Measurements from ENCODE around the gene PLLP. TPM values are rescaled to one million over a fixed set of nuclear protein-coding genes. Genes with fewer than 3 reads are reported as not detected.

PLLP gene
- polyA plus RNA-seq, 1 donor from 2014 or later, result not detected

- Histone ChIP-seq H3K36me3 (ENCODE audit: insufficient read depth, low read length) (no peaks in the 10 kb centered on the region), H4K20me1 (ENCODE audit: insufficient read depth) (no peaks in the 10 kb centered on the region), H3K9me3 (ENCODE audit: low read length) (no peaks in the 10 kb centered on the region), H3K9ac (ENCODE audit: low read length) (no peak overlapping the region), H3K79me2 (replicated peaks; ENCODE audit: insufficient read depth, low read length) (no peaks in the 10 kb centered on the region), H3K27ac (ENCODE audit: low read length) (no peak overlapping the region), H3K4me2 (ENCODE audit: low read length) (no peak overlapping the region), H2AFZ (ENCODE audit: low read depth, low read length) (no peak overlapping the region), H3K4me3 (ENCODE audit: low read length) (no peak overlapping the region), H3F3A (ENCODE audit: insufficient read depth, low read length, poor library complexity, severe bottlenecking) (no peaks in the 10 kb centered on the region), H3K27me3 (ENCODE audit: insufficient read depth, low read depth, low read length) (no peaks in the 10 kb centered on the region), H3K9me2 (ENCODE audit: insufficient read depth, low read length) (no peaks in the 10 kb centered on the region)
- TF ChIP-seq EP300 (conservative IDR thresholded peaks at IDR 0.05; ENCODE audit: poor library complexity, severe bottlenecking), result no peak
- no peak for TF ChIP-seq REST (IDR thresholded peaks at IDR 0.05; ENCODE audit: borderline replicate concordance)
- TF ChIP-seq EZH2 (IDR thresholded peaks at IDR 0.05; ENCODE audit: borderline replicate concordance, insufficient read depth, low read length, poor library complexity, severe bottlenecking), result no peak
- no peak for TF ChIP-seq TAF1 (IDR thresholded peaks at IDR 0.05; ENCODE audit: low read depth)
- TF ChIP-seq MXI1 (conservative IDR thresholded peaks at IDR 0.05; ENCODE audit: poor library complexity, severe bottlenecking), result no peak
- no peak for TF ChIP-seq SMC3 (conservative IDR thresholded peaks at IDR 0.05; ENCODE audit: poor library complexity)
- no peak for TF ChIP-seq POLR2AphosphoS5 (IDR thresholded peaks at IDR 0.05)
Measured at GRCh38 chr16:57264381-57264780, 20.1 kb downstream of the PLLP start.

DNA sequence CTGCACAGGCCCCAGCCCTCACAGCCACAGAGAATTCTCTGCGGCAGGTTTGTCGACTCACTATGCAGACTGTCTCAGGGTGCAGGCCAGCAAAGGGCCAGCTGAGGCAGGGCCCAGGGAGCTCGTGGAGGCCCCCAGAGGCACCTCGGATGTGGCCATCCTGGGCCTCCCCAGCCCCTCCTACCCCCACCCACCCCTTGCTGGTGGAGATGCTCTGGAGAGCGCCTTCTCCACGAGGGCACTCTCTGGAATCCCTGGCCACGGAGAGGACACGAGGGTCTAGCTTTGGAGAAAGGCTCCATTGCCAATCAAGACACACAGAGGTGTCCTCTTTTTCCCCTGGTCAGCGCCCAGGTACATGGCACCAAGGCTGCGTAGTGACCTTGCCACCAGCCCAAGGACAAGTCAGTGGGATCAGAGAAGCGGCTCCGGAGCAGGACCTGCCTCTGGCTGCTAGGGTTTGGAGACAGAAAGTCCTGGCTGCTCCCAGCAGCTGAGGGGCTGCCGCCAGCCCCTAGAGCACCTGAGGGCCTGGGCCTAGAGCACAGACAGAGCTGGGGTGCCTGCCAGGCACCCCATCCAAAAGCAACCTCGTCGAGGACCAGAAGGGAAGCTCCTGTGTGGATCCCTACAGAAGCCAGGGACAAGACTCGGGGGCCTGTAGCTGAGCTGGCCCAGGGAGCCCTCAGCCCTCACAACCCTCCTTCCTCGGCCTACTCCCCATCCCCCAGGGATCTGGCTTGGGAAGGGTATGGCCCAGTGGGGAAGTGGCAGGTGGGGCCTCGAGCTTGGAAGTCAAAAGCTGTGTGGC lies 20.7 kb downstream of the PLLP start:
- no peak overlapping the region for H3K27ac ChIP-seq (ENCODE audit: low read length)
- TF ChIP-seq SMC3 (conservative IDR thresholded peaks at IDR 0.05; ENCODE audit: poor library complexity), result no peak
- no peak overlapping the region for H3K9ac ChIP-seq (ENCODE audit: low read length)
- H3K4me3 ChIP-seq (ENCODE audit: low read length), result no peak overlapping the region
- H3K27me3 ChIP-seq (ENCODE audit: insufficient read depth, low read depth, low read length), result no peaks in the 10 kb centered on the region
- H3K4me2 ChIP-seq (ENCODE audit: low read length), result no peak overlapping the region
- no peaks in the 10 kb centered on the region for H3F3A ChIP-seq (ENCODE audit: insufficient read depth, low read length, poor library complexity, severe bottlenecking)
- H3K36me3 ChIP-seq (ENCODE audit: insufficient read depth, low read length), result no peaks in the 10 kb centered on the region
- no peaks in the 10 kb centered on the region for H3K9me3 ChIP-seq (ENCODE audit: low read length)
- H4K20me1 ChIP-seq (ENCODE audit: insufficient read depth), result no peaks in the 10 kb centered on the region
- H3K79me2 ChIP-seq (replicated peaks; ENCODE audit: insufficient read depth, low read length), result no peaks in the 10 kb centered on the region
- no peaks in the 10 kb centered on the region for H3K9me2 ChIP-seq (ENCODE audit: insufficient read depth, low read length)
- H2AFZ ChIP-seq (ENCODE audit: low read depth, low read length), result no peak overlapping the region

DNA sequence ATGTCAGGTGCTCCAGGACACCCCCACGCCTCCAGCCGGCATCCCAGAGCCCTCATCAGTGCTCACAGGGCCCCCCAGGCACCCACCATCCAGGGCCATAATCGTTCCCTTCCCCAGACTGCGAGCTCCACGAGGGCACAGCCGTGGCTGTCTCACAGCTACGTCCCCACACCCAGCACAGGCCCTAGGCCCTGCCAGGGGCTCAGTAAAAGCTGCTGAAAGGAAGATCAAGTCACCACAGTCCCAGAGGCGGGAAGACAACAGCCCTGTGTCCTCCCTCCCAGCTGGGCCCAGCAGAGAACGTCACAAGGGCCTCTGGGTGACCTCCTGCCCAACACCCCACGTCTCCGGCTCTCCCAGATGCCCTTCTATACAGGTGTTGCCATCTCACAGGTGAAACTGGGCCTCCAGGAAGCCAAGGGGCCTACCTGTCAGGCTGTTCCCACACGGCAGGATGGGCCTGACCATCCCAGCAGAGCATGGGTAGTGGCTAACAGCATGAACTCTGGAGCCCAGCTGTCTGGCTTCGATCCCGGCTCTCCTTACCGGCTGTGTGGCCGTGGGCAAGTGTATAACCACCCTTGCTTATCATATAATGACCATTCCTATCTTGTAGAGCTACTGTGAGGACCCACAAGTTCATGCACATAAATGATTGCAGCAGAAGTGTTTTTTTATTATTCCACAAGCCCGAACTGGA lies 21.5 kb downstream of the PLLP start:
- H4K20me1 ChIP-seq (ENCODE audit: insufficient read depth), result no peaks in the 10 kb centered on the region
- no peaks in the 10 kb centered on the region for H3K9me2 ChIP-seq (ENCODE audit: insufficient read depth, low read length)
- no peaks in the 10 kb centered on the region for H3K36me3 ChIP-seq (ENCODE audit: insufficient read depth, low read length)
- H3K27me3 ChIP-seq (ENCODE audit: insufficient read depth, low read depth, low read length), result no peaks in the 10 kb centered on the region
- H3K79me2 ChIP-seq (replicated peaks; ENCODE audit: insufficient read depth, low read length), result no peaks in the 10 kb centered on the region
- TF ChIP-seq POLR2AphosphoS5 (IDR thresholded peaks at IDR 0.05) (no peak), SMC3 (conservative IDR thresholded peaks at IDR 0.05; ENCODE audit: poor library complexity) (no peak)
- TF ChIP-seq, protein P1, sequence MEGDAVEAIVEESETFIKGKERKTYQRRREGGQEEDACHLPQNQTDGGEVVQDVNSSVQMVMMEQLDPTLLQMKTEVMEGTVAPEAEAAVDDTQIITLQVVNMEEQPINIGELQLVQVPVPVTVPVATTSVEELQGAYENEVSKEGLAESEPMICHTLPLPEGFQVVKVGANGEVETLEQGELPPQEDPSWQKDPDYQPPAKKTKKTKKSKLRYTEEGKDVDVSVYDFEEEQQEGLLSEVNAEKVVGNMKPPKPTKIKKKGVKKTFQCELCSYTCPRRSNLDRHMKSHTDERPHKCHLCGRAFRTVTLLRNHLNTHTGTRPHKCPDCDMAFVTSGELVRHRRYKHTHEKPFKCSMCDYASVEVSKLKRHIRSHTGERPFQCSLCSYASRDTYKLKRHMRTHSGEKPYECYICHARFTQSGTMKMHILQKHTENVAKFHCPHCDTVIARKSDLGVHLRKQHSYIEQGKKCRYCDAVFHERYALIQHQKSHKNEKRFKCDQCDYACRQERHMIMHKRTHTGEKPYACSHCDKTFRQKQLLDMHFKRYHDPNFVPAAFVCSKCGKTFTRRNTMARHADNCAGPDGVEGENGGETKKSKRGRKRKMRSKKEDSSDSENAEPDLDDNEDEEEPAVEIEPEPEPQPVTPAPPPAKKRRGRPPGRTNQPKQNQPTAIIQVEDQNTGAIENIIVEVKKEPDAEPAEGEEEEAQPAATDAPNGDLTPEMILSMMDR (IDR thresholded peaks at IDR 0.05; ENCODE audit: poor library complexity, severe bottlenecking), result no peak
- no peak overlapping the region for H3K27ac ChIP-seq (ENCODE audit: low read length)
- no peak overlapping the region for H3K9ac ChIP-seq (ENCODE audit: low read length)
- H3K4me3 ChIP-seq (ENCODE audit: low read length), result no peak overlapping the region
- no peaks in the 10 kb centered on the region for H3K9me3 ChIP-seq (ENCODE audit: low read length)
- no peak overlapping the region for H2AFZ ChIP-seq (ENCODE audit: low read depth, low read length)
- no peak overlapping the region for H3K4me2 ChIP-seq (ENCODE audit: low read length)
- no peaks in the 10 kb centered on the region for H3F3A ChIP-seq (ENCODE audit: insufficient read depth, low read length, poor library complexity, severe bottlenecking)

Data from neural cell (in vitro differentiated cells).